ENCODE results near the gene BEAN1. TPM values are rescaled to one million over a fixed set of nuclear protein-coding genes. Genes with fewer than 3 reads are reported as not detected.
A peak's percentile ranks its signal among the peaks of the same experiment; 100 is the strongest.

BEAN1 gene
- total RNA-seq, 4 donors from 2014 or later: 0.40 TPM; not detected in 3

DNA sequence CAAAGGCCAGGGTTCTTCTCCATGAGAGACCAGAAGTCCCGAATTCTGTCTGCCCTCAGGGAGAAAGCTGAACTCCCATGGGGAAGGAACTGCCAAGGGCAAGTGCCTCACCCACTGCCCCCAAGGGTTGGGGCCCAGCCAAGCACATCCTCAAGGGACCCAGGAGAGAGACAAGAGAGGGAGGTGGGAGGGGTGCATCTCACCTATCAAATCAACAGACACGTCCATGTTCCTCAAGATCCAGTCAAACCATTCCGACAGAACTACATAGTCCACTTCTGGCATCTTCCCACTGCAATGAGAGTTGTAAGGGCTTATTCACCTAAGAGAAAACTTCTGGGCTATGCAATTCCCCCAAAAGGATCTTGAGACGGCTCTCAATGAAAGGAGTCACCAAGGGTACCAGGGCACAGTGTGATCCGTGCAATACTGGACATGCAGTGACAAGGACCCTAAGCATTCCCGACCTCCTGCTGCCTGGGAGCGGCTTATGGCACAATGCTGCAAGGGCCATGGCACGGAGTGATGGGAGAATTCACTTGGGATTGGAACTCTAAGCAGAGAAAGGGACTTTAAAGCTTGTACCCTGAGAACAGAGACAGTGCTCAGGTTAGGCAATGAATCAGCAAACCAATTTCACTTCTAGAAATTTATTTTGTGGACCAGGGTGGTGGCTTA is 90.6 kb downstream of the BEAN1 start:
- in situ Hi-C loops (cut with MboI; ENCODE audit: low pct_ligation_motif_present in 1 of 4, low pct_unique_long_range_greater_than_20kb in 1 of 4, low sequenced_read_pairs in 3 of 4) (no loop called here), intact Hi-C loops (cut with DNase I; ENCODE audit: low total_unique reads) (no loop called here)
- 17 to 74% methylated on average over 1 to 8 of the region's 8 CpGs for WGBS, 2 donors (ENCODE audit: low coverage in 1 of 2)
- Histone ChIP-seq H3K4me3 (peak overlapping the region in 1 of 4 donors; percentile 37), H3K27me3 (no peaks in the 10 kb centered on the region), H3K27ac (peak overlapping the region; percentile 97 to 99 (median 98)), H3K9me3 (no peaks in the 10 kb centered on the region), H3K36me3 (peaks cover 0 to 3% (median 0%) of the 10 kb centered on the region in 4 donors), H3K4me1 (peaks cover 36 to 69% (median 38%) of the 10 kb centered on the region in 4 donors)
- no peak for DNase-seq
- no peak for TF ChIP-seq EP300 (IDR thresholded peaks at IDR 0.05; ENCODE audit: low read depth)
- TF ChIP-seq, protein P1, sequence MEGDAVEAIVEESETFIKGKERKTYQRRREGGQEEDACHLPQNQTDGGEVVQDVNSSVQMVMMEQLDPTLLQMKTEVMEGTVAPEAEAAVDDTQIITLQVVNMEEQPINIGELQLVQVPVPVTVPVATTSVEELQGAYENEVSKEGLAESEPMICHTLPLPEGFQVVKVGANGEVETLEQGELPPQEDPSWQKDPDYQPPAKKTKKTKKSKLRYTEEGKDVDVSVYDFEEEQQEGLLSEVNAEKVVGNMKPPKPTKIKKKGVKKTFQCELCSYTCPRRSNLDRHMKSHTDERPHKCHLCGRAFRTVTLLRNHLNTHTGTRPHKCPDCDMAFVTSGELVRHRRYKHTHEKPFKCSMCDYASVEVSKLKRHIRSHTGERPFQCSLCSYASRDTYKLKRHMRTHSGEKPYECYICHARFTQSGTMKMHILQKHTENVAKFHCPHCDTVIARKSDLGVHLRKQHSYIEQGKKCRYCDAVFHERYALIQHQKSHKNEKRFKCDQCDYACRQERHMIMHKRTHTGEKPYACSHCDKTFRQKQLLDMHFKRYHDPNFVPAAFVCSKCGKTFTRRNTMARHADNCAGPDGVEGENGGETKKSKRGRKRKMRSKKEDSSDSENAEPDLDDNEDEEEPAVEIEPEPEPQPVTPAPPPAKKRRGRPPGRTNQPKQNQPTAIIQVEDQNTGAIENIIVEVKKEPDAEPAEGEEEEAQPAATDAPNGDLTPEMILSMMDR (IDR thresholded peaks at IDR 0.05): no peak
- TF ChIP-seq POLR2AphosphoS5 (IDR thresholded peaks at IDR 0.05): no peak
- TF ChIP-seq POLR2A (IDR thresholded peaks at IDR 0.05): no peak

DNA sequence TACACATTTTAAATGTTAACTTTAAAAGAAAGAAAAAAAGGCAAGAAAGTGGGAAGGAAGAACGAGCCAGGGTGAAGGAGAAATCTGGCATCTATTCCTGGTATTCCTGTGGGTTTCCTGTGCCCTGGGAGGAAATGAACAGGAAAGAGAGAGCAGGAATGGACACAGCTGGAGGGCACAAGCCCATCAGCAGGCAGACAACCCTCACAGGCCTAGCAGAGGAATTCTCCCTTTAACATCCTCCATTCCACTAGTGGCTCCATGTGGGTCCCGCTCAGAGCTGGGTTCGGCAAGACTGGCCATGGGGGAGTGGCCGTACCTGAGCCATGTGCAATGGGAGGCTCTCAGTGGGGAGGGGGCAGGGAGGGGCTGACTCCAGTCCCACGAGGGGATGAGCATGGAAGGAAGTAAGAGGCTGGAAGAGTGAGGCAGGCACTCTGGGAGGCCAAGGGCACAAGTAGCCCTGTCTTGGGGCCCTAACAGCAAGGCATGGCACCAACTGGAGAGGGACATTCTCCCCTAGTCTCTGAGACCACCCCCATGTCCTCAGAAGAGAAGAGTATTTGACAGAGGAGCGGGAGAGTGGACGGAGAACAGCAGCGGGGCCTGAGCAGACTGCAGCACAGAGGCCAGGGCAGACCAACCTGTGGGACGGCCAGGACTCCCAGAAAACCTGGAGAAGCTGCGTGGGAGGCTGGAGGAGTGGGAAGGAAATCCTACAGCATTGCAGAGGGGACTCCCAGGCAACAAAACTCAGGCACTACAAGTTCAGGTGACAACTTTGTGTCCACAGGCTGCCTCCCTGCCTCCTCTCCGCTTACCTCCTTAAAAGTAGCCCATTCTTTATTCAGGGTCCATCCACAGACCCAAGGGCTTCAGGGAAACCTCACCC is 92.6 kb downstream of the BEAN1 start:
- in situ Hi-C loops (cut with MboI; ENCODE audit: low pct_ligation_motif_present in 1 of 4, low pct_unique_long_range_greater_than_20kb in 1 of 4, low sequenced_read_pairs in 3 of 4) (no loop called here), intact Hi-C loops (cut with DNase I; ENCODE audit: low total_unique reads) (no loop called here)
- H3K4me3 ChIP-seq: no peak overlapping the region
- H3K36me3 ChIP-seq: no peaks in the 10 kb centered on the region
- TF ChIP-seq EP300 (IDR thresholded peaks at IDR 0.05; ENCODE audit: low read depth) (no peak), POLR2A (IDR thresholded peaks at IDR 0.05) (no peak), POLR2AphosphoS5 (IDR thresholded peaks at IDR 0.05) (no peak)
- TF ChIP-seq, protein P1 (IDR thresholded peaks at IDR 0.05): no peak
- DNase-seq: no peak
- no peaks in the 10 kb centered on the region for H3K27me3 ChIP-seq
- H3K9me3 ChIP-seq: no peaks in the 10 kb centered on the region
- H3K27ac ChIP-seq: peak overlapping the region; percentile 72 to 99 (median 88)
- 89 to 94% methylated on average over 1 to 11 of the region's 11 CpGs for WGBS, 2 donors (ENCODE audit: low coverage in 1 of 2)
- peaks cover 43 to 86% (median 47%) of the 10 kb centered on the region in 4 donors for H3K4me1 ChIP-seq

DNA sequence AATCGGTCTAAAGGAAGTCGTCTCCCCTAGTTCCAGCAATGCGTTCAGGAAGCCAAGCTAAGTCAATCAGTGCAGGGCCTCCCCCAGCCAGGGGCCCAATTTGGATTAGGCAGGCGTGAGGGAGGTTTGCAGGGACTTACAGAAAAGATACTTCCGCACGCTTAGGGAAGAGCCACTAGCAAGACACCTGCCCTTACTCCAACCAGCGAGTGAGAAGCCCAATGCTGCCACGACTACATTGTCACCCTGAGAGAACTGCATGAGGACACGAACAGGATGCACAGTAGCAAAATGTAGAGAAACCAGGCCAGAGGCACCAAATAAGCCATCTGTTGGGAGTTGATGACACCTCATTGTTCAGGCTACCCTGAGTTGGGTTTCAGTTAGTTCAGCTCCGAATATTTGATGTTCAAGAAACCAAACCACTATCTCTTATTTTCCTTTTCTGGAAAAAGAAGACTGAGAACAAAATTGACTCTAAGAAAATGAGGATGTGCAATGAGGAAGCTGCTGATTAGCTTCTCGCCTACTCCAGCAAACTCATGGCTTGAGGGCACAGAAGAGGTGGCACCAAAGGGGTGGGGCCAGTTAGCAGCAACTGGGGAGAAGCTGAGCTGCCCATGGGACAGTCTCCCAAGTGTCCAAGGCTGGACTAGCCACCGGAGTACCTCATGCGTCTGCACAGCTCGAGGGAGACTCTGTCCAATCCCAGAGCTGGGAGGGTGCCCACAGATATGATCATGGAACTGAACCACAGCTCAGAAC is 93.5 kb downstream of the BEAN1 start:
- H3K27ac ChIP-seq: peak overlapping the region; percentile 72 to 99 (median 88)
- H3K36me3 ChIP-seq: no peaks in the 10 kb centered on the region
- H3K9me3 ChIP-seq: no peaks in the 10 kb centered on the region
- TF ChIP-seq POLR2A (IDR thresholded peaks at IDR 0.05): no peak
- TF ChIP-seq POLR2AphosphoS5 (IDR thresholded peaks at IDR 0.05): no peak
- TF ChIP-seq, protein P1 (IDR thresholded peaks at IDR 0.05): no peak
- H3K27me3 ChIP-seq: no peaks in the 10 kb centered on the region
- peak; percentile 42 for DNase-seq
- 60 to 79% methylated on average over 1 to 14 of the region's 14 CpGs for WGBS, 2 donors (ENCODE audit: low coverage in 1 of 2)
- intact Hi-C loops (cut with DNase I; ENCODE audit: low total_unique reads): no loop called here
- H3K4me3 ChIP-seq: no peak overlapping the region
- in situ Hi-C loops (cut with MboI; ENCODE audit: low pct_ligation_motif_present in 1 of 4, low pct_unique_long_range_greater_than_20kb in 1 of 4, low sequenced_read_pairs in 3 of 4): no loop called here
- H3K4me1 ChIP-seq: peaks cover 38 to 92% (median 48%) of the 10 kb centered on the region in 4 donors

Data from transverse colon (tissue), 4 donors.